Subcutaneous adipose tissue (tissue), 4 donors: Measurements from ENCODE around the gene PCNX4. TPM values are rescaled to one million over a fixed set of nuclear protein-coding genes. Genes with fewer than 3 reads are reported as not detected.

Source experiments
- CTCF ChIP-seq: fragments of 450-650 bp; IDR thresholded peaks from one replicate; pipeline ENCODE4 v1.5.1; 2016; ENCODE audit warnings: low read depth, mild to moderate bottlenecking, control low read depth, antibody characterized with exemption, moderate library complexity
- total RNA-seq, 4 donors: library from RNA; depleted of rRNA; stranded (reverse); fragments of >200 nt; gene quantifications; one replicate each; pipeline ENCODE4 v1.1.0, GENCODE V29; 2016

The PCNX4 gene
- total RNA-seq, 4 donors from 2014 or later: 38.1 to 59.7 (median 56.0) TPM

- TF ChIP-seq CTCF: no peak
Measured at GRCh38 chr14:60174352-60175254, 82.9 kb downstream of the PCNX4 start.

- no peak for TF ChIP-seq CTCF
Measured at GRCh38 chr14:60175255-60175902, 83.7 kb downstream of the PCNX4 start.

GRCh38 chr14:60178164-60178563, 86.4 kb downstream of the PCNX4 start:
- TF ChIP-seq CTCF: no peak

- TF ChIP-seq CTCF: no peak
Measured at GRCh38 chr14:60178820-60179219, 87.1 kb downstream of the PCNX4 start.

GRCh38 chr14:60179431-60179869, 87.7 kb downstream of the PCNX4 start:
- no peak for TF ChIP-seq CTCF

GRCh38 chr14:60183138-60183537, 91.4 kb downstream of the PCNX4 start:
- TF ChIP-seq CTCF: no peak

GRCh38 chr14:60183741-60184140, 92.0 kb downstream of the PCNX4 start:
- TF ChIP-seq CTCF: no peak
